GM12892 (cell line): ENCODE data around the gene PRSS23.

Source experiments
- POLR2A ChIP-seq: IDR thresholded peaks from 2 replicates; pipeline ENCODE4 v1.6.1; 2011; ENCODE audit warnings: low read depth, low read length, control low read depth
- POLR2AphosphoS5 ChIP-seq: IDR thresholded peaks from 2 replicates; pipeline ENCODE4 v1.6.1; 2011; ENCODE audit warnings: low read depth, low read length, control low read depth
- TAF1 ChIP-seq: IDR thresholded peaks from 2 replicates; pipeline ENCODE4 v1.6.1; 2011; ENCODE audit warnings: low read depth, mild to moderate bottlenecking, control low read depth, low read length, borderline replicate concordance

DNA sequence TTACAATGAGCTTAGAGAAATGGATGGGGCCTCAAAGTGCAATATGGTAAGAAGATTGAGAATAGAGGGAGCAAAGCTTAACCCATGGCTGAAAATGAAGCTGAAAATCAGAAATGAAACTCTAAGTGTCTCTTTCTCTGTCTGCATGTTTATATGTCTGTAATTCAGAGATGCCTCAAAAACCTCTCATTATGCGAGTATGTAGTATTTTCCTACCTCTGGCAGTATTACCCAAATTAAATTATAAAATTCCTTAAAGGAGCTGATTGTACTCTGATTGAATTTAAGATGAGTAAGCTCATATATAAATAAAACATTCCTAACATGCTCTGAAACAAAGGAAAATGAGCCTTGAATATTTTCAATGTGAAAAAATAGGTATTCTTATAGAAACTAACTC is 39.8 kb upstream of the PRSS23 start:
- TF ChIP-seq POLR2A (no peak), TAF1 (no peak), POLR2AphosphoS5 (no peak)
